GM18511 (cell line): Measurements from ENCODE around the gene LTA4H.

Source experiments
- ATAC-seq: cut with Tn5 transposase; IDR thresholded peaks from one replicate; pipeline ENCODE4 v1.9.1; 2021; ENCODE audit warnings: mild to moderate bottlenecking, moderate library complexity; ENCODE audit not compliant: unreplicated experiment

LTA4H gene

DNA sequence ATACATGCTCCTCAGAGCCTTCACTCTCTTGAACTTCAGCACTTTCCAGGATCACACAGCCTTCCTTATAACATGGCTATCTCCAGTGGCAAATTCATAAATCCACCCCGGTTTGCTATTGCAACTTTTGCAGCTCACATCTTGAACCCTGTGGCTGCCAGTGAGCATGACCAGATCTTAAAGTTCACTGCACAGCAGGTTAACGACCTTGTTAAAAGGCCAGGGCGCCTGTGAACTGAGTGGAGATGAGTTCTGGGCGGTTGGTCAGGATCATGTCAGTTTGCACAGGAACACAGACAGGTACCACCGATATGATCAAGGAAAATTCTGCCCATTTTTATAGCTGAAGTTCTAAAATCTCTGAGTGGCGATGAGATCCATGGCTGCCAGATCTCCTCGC lies 24.7 kb upstream of the LTA4H start:
- no peak for ATAC-seq

- ATAC-seq = no peak
Measured at GRCh38 chr12:96057986-96058553, 22.7 kb upstream of the LTA4H start.

DNA sequence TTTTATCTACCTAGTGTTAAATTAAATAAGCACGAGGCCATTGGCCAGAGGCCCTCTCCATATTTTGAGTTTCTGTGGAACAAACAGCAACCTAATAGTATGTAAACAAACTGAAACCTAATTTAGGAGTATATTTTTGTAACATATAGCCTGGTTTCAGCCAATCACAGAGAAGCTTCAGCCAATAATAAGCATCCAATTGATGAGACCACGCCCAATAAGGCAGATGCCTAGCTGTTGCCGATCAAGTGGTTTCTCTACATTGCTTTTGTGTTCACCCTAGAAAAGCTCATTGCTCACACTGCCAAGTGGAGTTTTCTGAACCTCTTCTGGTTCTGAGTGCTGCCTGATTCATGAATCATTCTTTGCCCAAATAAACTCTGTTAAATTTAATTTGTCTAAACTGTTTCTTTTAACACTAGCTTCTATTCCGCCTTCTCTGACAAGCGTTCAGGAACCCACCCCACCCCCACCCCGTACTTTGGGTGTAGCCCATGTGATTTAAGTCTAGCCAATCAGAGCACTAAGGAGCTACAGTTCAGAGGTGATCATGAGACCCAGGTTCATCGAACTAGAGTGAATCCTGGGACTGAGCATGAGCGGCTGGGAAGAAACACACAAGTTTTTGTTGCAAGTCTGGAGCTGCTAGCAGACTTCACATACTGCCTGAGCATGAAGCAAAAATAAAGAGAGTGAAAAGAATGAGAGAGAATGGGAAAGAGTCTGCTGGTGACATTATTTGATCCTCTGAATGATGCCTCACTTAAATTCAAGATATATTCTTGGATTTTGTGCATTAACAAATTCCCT lies 21.5 kb upstream of the LTA4H start:
- ATAC-seq = no peak

DNA sequence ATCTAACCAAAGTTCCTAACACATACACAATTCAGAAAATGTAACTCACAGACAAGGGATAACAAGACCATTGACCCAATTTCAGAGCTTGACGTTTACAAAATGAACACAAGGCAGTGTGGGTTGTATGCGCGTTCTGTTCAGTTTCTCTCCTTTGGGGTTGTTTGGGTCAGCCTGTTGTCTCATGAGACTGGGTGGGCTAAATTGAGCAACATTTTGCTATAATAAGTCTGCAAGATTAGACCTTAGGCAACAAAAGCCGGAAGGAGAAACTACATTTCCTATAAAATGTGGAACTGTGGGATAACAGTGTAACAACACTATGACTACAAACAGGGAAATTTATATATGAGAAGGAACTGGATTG lies 18.8 kb upstream of the LTA4H start:
- ATAC-seq = no peak

DNA sequence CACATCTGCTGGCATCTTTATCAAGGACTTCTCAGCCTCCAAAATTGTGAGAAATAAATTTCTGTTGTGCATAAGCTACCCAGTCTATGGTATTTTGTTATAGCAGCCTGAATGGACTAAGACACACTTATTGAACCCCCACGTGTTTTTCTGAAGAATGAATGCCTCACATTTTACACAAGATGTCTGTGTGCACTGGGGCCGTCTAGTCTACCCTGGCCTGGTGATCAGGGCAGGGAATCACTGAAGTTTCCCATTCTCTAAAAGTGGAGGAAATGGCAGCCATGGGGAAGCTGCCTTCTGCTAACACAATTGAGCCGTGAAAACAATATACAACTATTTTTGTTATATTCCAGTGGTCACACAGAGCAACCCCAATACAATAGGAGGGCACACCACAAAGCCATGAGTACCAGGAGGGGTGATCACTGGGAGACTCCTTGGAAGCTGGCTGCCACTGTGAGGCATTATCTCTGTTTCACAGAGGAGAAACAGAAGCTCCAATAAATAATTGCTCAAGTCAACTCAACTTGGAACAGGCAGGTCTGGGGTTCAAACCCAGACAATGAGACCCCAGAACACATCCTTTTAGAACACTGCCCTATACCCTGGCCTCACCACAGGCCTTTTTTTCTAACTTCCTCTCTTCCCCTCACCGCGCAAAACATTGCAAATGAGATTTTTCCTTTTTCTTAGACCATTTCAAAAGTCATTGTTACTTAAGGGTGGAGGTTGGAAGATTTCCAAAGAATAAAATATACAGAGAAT lies 18.3 kb upstream of the LTA4H start:
- ATAC-seq = no peak

DNA sequence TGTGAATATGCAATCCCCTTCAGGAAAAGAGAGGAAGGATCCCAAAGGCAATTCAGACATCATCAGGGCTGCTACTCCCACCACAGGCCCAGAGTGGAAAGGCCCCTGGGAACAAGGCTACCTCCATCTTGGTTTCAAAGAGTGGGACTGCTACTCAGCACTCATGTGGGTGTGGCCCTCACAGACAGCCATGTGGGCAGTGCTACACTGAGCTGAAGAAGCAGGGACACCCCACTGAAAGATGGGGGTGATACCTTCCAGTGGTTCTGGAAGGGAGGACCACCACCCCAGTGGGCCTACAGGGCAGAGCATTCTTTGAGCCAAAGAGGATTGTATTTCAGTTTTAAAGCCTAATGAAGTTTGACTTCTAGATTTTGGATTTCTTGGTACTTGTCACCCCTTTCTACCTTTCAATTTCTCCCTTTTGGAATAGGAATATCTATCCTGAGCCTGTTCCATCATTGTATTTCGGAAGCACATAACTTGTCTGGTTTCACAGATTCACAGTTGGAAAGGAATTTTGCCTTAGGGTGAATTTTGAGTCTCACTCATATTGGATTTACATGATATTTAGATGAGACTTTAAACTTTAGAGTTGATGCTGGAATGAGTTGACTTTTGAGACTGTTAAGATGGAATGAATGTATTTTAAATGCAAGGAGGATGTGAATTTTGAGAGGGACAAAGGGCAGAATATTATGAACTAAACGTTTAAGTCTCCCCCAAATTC lies 16.5 kb upstream of the LTA4H start:
- no peak for ATAC-seq

GRCh38 chr12:96050139-96050538 lies 14.8 kb upstream of the LTA4H start:
- ATAC-seq = no peak

DNA sequence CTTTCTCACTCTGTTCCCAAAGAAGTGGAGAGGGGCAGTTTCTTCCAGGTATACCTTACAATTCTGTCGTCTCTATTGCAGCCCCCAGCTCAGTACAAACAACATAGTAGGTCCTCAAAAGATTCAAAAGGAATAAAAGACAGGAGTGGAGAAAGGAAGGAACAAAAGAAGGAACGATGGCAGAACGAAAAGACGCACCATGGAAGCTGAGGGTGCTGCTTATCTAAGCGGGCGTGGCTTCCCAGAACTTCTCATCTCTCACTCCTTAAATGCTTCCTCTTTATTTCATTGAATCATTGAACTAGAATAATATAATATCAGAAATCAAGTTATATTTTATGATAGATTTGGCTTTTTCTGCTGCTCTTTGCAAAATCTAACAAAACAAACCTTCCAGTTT lies 13.7 kb upstream of the LTA4H start:
- ATAC-seq = no peak

DNA sequence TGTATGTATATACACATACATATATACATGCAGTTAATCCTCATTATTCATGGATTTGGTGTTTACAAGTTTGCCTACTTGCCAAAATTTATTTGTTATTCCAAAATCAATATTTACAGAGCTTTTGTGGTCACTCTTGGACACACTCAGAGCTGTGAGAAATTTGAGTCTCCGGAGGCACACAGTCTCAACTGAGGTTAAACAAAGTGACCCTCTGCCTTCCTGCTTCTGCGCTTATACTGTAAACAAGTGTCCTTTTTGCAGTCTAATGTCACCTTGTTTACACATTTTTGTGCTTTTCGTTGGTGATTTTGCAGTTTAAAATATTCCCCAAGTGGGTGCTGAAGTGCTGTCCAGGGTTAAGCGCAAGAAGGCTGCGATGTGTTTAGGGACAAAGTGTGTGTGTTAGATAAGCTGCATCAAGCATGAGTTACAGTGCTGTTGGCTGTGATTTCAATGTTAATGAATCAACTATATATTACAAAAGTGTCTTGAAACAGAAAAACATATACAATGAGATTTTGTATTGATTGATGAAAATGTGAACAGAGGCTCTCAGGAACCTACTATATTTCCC lies 13.1 kb upstream of the LTA4H start:
- no peak for ATAC-seq

DNA sequence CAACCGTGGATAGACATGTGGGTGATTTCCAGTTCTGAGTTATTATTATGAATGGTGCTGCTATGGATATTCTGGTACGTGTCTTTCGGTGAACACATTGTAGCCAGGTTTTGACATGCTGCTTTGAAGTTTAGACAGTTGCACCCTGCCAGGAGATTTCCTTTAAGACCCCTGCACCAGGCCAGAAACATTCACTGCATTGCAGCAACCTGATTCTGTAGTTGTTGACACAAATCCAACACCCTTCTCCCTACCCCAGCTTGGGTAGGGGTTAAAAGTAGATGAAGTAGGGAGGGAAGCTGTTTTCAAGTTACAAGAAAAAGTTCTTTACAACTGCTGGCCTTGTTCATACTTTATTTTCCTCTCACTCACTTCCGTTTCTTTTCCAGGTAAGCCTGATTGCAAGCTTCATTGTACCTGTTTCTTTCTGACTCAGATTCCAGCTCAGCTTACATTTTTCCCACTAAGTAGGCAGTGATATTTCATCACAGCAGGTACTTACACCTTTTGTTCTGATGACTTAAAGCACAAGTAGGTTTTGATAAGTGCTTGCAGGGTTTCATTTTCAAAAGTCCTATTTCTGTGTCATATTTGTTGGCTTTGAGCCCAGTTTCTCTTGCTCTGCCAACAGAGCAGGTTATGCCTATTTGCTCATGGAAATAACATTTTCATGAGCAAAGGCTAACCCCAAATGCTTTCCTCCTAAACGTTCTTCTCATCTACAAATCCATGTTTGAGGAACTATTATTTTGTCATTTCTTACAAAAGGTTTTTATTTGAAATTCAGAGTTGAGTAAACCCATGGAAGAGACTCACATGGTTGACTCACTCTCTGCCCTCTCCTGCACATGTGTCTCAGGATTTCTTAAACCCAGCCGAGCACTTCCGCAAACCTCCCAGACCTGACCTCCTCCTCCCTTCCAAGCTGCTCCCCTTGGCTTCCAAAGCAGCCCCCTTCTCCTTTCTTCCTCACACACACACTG lies 12.1 kb upstream of the LTA4H start:
- peak; percentile 87 for ATAC-seq

- no peak for ATAC-seq
Measured at GRCh38 chr12:96046543-96047228, 11.3 kb upstream of the LTA4H start.

GRCh38 chr12:96045566-96045965 lies 10.2 kb upstream of the LTA4H start:
- ATAC-seq = no peak

DNA sequence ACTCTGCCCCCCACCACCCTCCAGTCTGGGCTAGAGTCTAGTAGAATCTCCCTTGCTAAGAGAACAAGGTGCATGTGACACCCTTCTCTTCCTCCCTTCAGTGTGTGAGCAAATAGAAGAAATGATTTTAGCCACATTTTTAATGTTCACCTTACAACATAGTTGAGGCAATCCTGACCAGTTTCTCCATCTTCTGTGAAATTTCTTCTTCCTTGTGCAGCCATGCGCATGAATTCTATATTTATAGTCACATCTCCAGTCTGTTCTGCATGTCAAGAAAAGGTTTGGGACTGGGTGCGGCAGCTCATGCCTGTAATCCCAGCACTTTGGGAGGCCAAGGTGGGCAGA lies 9.5 kb upstream of the LTA4H start:
- no peak for ATAC-seq

DNA sequence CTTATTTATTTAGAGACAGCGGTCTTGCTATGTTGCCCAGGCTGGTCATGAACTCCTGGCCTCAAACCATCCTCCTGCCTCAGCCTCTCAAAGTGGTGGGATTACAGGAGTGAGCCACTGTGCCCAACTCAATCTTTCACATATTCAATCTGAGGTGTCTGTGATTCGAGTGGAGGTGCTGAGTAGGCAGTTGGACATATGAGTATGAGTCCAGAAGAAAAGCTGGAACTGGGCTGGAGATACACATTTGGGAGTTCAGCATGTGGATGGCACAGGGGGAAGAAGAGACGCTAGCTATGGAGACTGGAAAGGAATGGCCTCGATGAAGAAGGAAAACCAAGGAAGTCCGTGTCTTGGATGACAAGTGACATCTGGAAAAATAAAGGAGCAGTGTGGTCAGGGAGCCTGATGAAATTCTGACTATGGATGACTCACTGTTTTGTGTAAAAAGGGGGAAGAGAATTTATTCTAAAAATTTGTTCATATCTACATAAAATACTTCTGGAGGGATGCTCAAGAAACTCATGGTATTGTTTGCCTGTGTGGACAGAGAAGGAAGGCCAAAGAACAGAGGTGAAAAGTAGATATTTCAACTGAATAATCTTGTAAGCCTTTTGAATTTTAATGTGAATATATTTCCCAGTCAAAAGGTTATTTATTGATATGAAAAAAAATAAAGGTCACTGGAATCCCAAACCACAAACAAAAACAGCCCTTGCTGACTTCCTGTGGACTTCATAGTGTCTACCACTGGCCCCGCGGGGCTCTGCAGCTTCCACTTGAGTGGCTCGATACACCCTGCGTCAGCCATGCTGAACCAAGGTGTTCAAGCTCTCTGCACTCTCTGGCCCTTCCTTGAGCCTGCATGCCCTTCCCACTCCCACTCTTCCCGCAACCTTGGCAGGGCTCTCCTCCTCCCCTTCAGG lies 8.9 kb upstream of the LTA4H start:
- peak; percentile 32 for ATAC-seq

GRCh38 chr12:96041181-96041580 lies 5.8 kb upstream of the LTA4H start:
- ATAC-seq = no peak

- ATAC-seq = no peak
Measured at GRCh38 chr12:96040305-96041133, 5.1 kb upstream of the LTA4H start.

GRCh38 chr12:96039516-96039915 lies 4.1 kb upstream of the LTA4H start:
- no peak for ATAC-seq
